ENCODE data around the gene PRICKLE2. TPM values are rescaled to one million over a fixed set of nuclear protein-coding genes. Genes with fewer than 3 reads are reported as not detected.

PRICKLE2 gene
- polyA plus RNA-seq, 1 donor (not counting 4 experiments of a cell fraction or from before 2014, with no cell fraction given) = 7.8 TPM

GRCh38 chr3:64167868-64168267 lies 57.4 kb downstream of the PRICKLE2 start:
- H3K79me2 ChIP-seq (ENCODE audit: control insufficient read depth, insufficient read depth, low read length) = no peaks in the 10 kb centered on the region
- H3K4me3 ChIP-seq (ENCODE audit: control insufficient read depth in 2 of 3, extremely low read depth in 1 of 3, insufficient read depth in 2 of 3, low read depth in 1 of 3, low read length in 3 of 3) = no peak overlapping the region
- peaks cover 0 to 5% of the 10 kb centered on the region in 2 experiments for H3K36me3 ChIP-seq (ENCODE audit: control insufficient read depth in 2 of 2, extremely low read depth in 1 of 2, insufficient read depth in 2 of 2, low read length in 2 of 2)
- H3K4me1 ChIP-seq (ENCODE audit: control insufficient read depth, extremely low read depth, insufficient read depth, low read length) = peaks cover 39% of the 10 kb centered on the region
- no peak for FAIRE-seq
- H3K9me1 ChIP-seq (ENCODE audit: control insufficient read depth, extremely low read depth, insufficient read depth, low read length) = no peaks in the 10 kb centered on the region
- no peak overlapping the region for H2AFZ ChIP-seq (ENCODE audit: control insufficient read depth, low read length)
- peak overlapping the region; percentile 59 for H3K4me2 ChIP-seq (ENCODE audit: control insufficient read depth, extremely low read depth, insufficient read depth, low read depth, low read length)
- H3K9me3 ChIP-seq (ENCODE audit: control insufficient read depth, low read depth, low read length) = no peaks in the 10 kb centered on the region
- DNase-seq (ENCODE audit: low read depth, low spot score) = no peak
- TF ChIP-seq, protein P1, sequence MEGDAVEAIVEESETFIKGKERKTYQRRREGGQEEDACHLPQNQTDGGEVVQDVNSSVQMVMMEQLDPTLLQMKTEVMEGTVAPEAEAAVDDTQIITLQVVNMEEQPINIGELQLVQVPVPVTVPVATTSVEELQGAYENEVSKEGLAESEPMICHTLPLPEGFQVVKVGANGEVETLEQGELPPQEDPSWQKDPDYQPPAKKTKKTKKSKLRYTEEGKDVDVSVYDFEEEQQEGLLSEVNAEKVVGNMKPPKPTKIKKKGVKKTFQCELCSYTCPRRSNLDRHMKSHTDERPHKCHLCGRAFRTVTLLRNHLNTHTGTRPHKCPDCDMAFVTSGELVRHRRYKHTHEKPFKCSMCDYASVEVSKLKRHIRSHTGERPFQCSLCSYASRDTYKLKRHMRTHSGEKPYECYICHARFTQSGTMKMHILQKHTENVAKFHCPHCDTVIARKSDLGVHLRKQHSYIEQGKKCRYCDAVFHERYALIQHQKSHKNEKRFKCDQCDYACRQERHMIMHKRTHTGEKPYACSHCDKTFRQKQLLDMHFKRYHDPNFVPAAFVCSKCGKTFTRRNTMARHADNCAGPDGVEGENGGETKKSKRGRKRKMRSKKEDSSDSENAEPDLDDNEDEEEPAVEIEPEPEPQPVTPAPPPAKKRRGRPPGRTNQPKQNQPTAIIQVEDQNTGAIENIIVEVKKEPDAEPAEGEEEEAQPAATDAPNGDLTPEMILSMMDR (optimal IDR thresholded peaks at IDR 0.05 in 1 of 3, IDR thresholded peaks at IDR 0.05 in 1 of 3, conservative IDR thresholded peaks at IDR 0.05 in 1 of 3; ENCODE audit: extremely low read depth in 1 of 3, insufficient read depth in 2 of 3, low read length in 3 of 3) = no peak
- TF ChIP-seq EZH2 (IDR thresholded peaks at IDR 0.05; ENCODE audit: low read length) = no peak
- no peaks in the 10 kb centered on the region for H3K27me3 ChIP-seq (ENCODE audit: control insufficient read depth, extremely low read depth, insufficient read depth, low read length)
- dilution Hi-C loops (cut with MboI; ENCODE audit: extremely low pct_ligation_motif_present, low sequenced_read_pairs) = no loop called here
- H3K27ac ChIP-seq (ENCODE audit: control insufficient read depth, insufficient read depth, low read length) = peak overlapping the region; percentile 85
- H3K9ac ChIP-seq (ENCODE audit: control insufficient read depth, extremely low read depth, insufficient read depth, low read length) = peak overlapping the region; percentile 54
- H4K20me1 ChIP-seq (ENCODE audit: control insufficient read depth, extremely low read depth, insufficient read depth, low read length) = no peaks in the 10 kb centered on the region

DNA sequence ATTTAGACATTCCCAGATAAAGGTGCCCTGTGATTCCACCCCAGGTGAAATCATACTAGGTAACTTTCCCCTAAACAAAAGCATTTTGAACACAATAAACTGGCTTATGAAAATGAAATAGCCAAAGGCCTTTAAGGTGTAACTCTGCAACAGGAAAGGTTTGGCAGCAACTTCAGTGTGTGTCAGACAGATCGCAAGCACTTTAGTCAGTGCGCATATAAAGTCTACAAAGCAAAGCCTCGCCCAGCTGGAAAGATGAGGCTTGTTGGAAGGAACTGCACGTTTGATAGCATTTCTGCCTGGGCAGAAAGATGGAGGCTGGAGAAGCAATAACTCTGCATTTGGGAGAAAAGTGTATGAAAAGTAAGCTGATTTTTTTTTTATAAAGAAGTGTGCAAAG lies 57.9 kb downstream of the PRICKLE2 start:
- no peaks in the 10 kb centered on the region for H3K79me2 ChIP-seq (ENCODE audit: control insufficient read depth, insufficient read depth, low read length)

More for the DNA sequence above, 57.9 kb downstream of the PRICKLE2 start:
- peaks cover 0 to 5% of the 10 kb centered on the region in 2 experiments for H3K36me3 ChIP-seq (ENCODE audit: control insufficient read depth in 2 of 2, extremely low read depth in 1 of 2, insufficient read depth in 2 of 2, low read length in 2 of 2)
- no peak for TF ChIP-seq EZH2 (IDR thresholded peaks at IDR 0.05; ENCODE audit: low read length)
- TF ChIP-seq, protein P1 (optimal IDR thresholded peaks at IDR 0.05 in 1 of 3, IDR thresholded peaks at IDR 0.05 in 1 of 3, conservative IDR thresholded peaks at IDR 0.05 in 1 of 3; ENCODE audit: extremely low read depth in 1 of 3, insufficient read depth in 2 of 3, low read length in 3 of 3) = no peak
- H3K4me1 ChIP-seq (ENCODE audit: control insufficient read depth, extremely low read depth, insufficient read depth, low read length) = peaks cover 44% of the 10 kb centered on the region
- peak overlapping the region; percentile 54 for H3K9ac ChIP-seq (ENCODE audit: control insufficient read depth, extremely low read depth, insufficient read depth, low read length)
- no peak overlapping the region for H2AFZ ChIP-seq (ENCODE audit: control insufficient read depth, low read length)
- no peak overlapping the region for H3K4me3 ChIP-seq (ENCODE audit: control insufficient read depth in 2 of 3, extremely low read depth in 1 of 3, insufficient read depth in 2 of 3, low read depth in 1 of 3, low read length in 3 of 3)
- no peaks in the 10 kb centered on the region for H3K27me3 ChIP-seq (ENCODE audit: control insufficient read depth, extremely low read depth, insufficient read depth, low read length)
- no peaks in the 10 kb centered on the region for H3K9me1 ChIP-seq (ENCODE audit: control insufficient read depth, extremely low read depth, insufficient read depth, low read length)
- peak overlapping the region; percentile 59 for H3K4me2 ChIP-seq (ENCODE audit: control insufficient read depth, extremely low read depth, insufficient read depth, low read depth, low read length)
- FAIRE-seq (peak; percentile 90), DNase-seq (ENCODE audit: low read depth, low spot score) (no peak)
- no peaks in the 10 kb centered on the region for H3K9me3 ChIP-seq (ENCODE audit: control insufficient read depth, low read depth, low read length)
- dilution Hi-C loops (cut with MboI; ENCODE audit: extremely low pct_ligation_motif_present, low sequenced_read_pairs) = no loop called here
- peak overlapping the region; percentile 85 for H3K27ac ChIP-seq (ENCODE audit: control insufficient read depth, insufficient read depth, low read length)
- H4K20me1 ChIP-seq (ENCODE audit: control insufficient read depth, extremely low read depth, insufficient read depth, low read length) = no peaks in the 10 kb centered on the region
